ENCODE data around the gene PTGES3. TPM values are rescaled to one million over a fixed set of nuclear protein-coding genes. Genes with fewer than 3 reads are reported as not detected.
"Not testable (repeated sequence)": the region's sequence is repeated elsewhere in the genome, so short reads cannot be mapped to it uniquely, and the experiment has no call there.

PTGES3 gene
- total and polyA plus RNA-seq, 5 donors from 2014 or later, result 128 to 321 (median 301) TPM

GRCh38 chr12:56709759-56710376 lies 21.8 kb upstream of the PTGES3 start:
- DNase-seq, result no peak
- Mint-ChIP-seq H3K4me3 (no peak overlapping the region), H3K27ac (peak overlapping the region in 1 of 3 donors; percentile 49), H3K36me3 (peaks cover 31% of the 10 kb centered on the region), H3K27me3 (peaks cover 4% of the 10 kb centered on the region), H3K9me3 (no peaks in the 10 kb centered on the region), H3K4me1 (peaks cover 0 to 4% (median 3%) of the 10 kb centered on the region in 4 donors)
- ATAC-seq (ENCODE audit: low read depth in 2 of 2), result no peak
- Histone ChIP-seq H3K27me3 (ENCODE audit: control insufficient read depth, insufficient read depth, low read length) (no peaks in the 10 kb centered on the region), H3K4me1 (ENCODE audit: control insufficient read depth, insufficient read depth, low read length, poor library complexity, severe bottlenecking) (no peaks in the 10 kb centered on the region), H3K36me3 (ENCODE audit: control insufficient read depth, insufficient read depth, low read length) (peaks cover 34% of the 10 kb centered on the region), H3K9me3 (ENCODE audit: control insufficient read depth in 2 of 2, low read length in 2 of 2) (no peaks in the 10 kb centered on the region), H3K4me3 (ENCODE audit: low read depth, low read length) (no peak overlapping the region), H3K27ac (ENCODE audit: insufficient read depth, low read length, poor library complexity, severe bottlenecking) (no peak overlapping the region)

- not testable (repeated sequence) for H3K4me1 Mint-ChIP-seq; H3K4me3 ChIP-seq (ENCODE audit: low read depth, low read length); H3K27ac ChIP-seq (ENCODE audit: insufficient read depth, low read length, poor library complexity, severe bottlenecking); H3K27me3 Mint-ChIP-seq; ATAC-seq (ENCODE audit: low read depth in 2 of 2); H3K27ac Mint-ChIP-seq; H3K36me3 ChIP-seq (ENCODE audit: control insufficient read depth, insufficient read depth, low read length); DNase-seq; H3K4me3 Mint-ChIP-seq; H3K4me1 ChIP-seq (ENCODE audit: control insufficient read depth, insufficient read depth, low read length, poor library complexity, severe bottlenecking); H3K36me3 Mint-ChIP-seq; H3K27me3 ChIP-seq (ENCODE audit: control insufficient read depth, insufficient read depth, low read length); H3K9me3 ChIP-seq (ENCODE audit: control insufficient read depth in 2 of 2, low read length in 2 of 2); H3K9me3 Mint-ChIP-seq
Observed at GRCh38 chr12:56704522-56704921, 16.4 kb upstream of the PTGES3 start.

GRCh38 chr12:56699020-56699661 lies 11.1 kb upstream of the PTGES3 start:
- no peak overlapping the region for H3K27ac Mint-ChIP-seq
- no peak overlapping the region for H3K27ac ChIP-seq (ENCODE audit: insufficient read depth, low read length, poor library complexity, severe bottlenecking)
- peaks cover 0 to 4% (median 1%) of the 10 kb centered on the region in 4 donors for H3K4me1 Mint-ChIP-seq
- no peaks in the 10 kb centered on the region for H3K9me3 ChIP-seq (ENCODE audit: control insufficient read depth in 2 of 2, low read length in 2 of 2)
- no peaks in the 10 kb centered on the region for H3K36me3 ChIP-seq (ENCODE audit: control insufficient read depth, insufficient read depth, low read length)
- no peaks in the 10 kb centered on the region for H3K27me3 Mint-ChIP-seq
- H3K4me1 ChIP-seq (ENCODE audit: control insufficient read depth, insufficient read depth, low read length, poor library complexity, severe bottlenecking), result no peaks in the 10 kb centered on the region
- ATAC-seq (ENCODE audit: low read depth in 2 of 2), result no peak
- peak in 1 of 3 donors; percentile 58 for DNase-seq
- no peak overlapping the region for H3K4me3 Mint-ChIP-seq
- H3K9me3 Mint-ChIP-seq, result no peaks in the 10 kb centered on the region
- H3K4me3 ChIP-seq (ENCODE audit: low read depth, low read length), result no peak overlapping the region
- H3K27me3 ChIP-seq (ENCODE audit: control insufficient read depth, insufficient read depth, low read length), result no peaks in the 10 kb centered on the region
- no peaks in the 10 kb centered on the region for H3K36me3 Mint-ChIP-seq

GRCh38 chr12:56695327-56696101 lies 7.4 kb upstream of the PTGES3 start:
- H3K4me1 Mint-ChIP-seq, result peaks cover 0 to 2% (median 0%) of the 10 kb centered on the region in 4 donors
- H3K4me3 Mint-ChIP-seq, result no peak overlapping the region
- H3K36me3 Mint-ChIP-seq, result no peaks in the 10 kb centered on the region
- DNase-seq, result no peak
- no peaks in the 10 kb centered on the region for H3K9me3 Mint-ChIP-seq
- ATAC-seq (ENCODE audit: low read depth in 2 of 2), result no peak
- no peaks in the 10 kb centered on the region for H3K9me3 ChIP-seq (ENCODE audit: control insufficient read depth in 2 of 2, low read length in 2 of 2)
- no peaks in the 10 kb centered on the region for H3K4me1 ChIP-seq (ENCODE audit: control insufficient read depth, insufficient read depth, low read length, poor library complexity, severe bottlenecking)
- no peak overlapping the region for H3K27ac ChIP-seq (ENCODE audit: insufficient read depth, low read length, poor library complexity, severe bottlenecking)
- H3K27ac Mint-ChIP-seq, result peak overlapping the region in 1 of 3 donors; percentile 72
- no peaks in the 10 kb centered on the region for H3K36me3 ChIP-seq (ENCODE audit: control insufficient read depth, insufficient read depth, low read length)
- no peaks in the 10 kb centered on the region for H3K27me3 ChIP-seq (ENCODE audit: control insufficient read depth, insufficient read depth, low read length)
- H3K4me3 ChIP-seq (ENCODE audit: low read depth, low read length), result no peak overlapping the region
- H3K27me3 Mint-ChIP-seq, result no peaks in the 10 kb centered on the region

GRCh38 chr12:56694161-56694560 lies 6.1 kb upstream of the PTGES3 start:
- peaks cover 3% of the 10 kb centered on the region for H3K4me1 ChIP-seq (ENCODE audit: control insufficient read depth, insufficient read depth, low read length, poor library complexity, severe bottlenecking)
- ATAC-seq (ENCODE audit: low read depth in 2 of 2), result no peak
- H3K4me1 Mint-ChIP-seq, result peaks cover under 1 to 3% (median 2%) of the 10 kb centered on the region in 4 donors

GRCh38 chr12:56688846-56689109 lies 694 bp upstream of the PTGES3 start:
- H3K9me3 ChIP-seq (ENCODE audit: control insufficient read depth in 2 of 2, low read length in 2 of 2), result no peaks in the 10 kb centered on the region
- H3K27me3 ChIP-seq (ENCODE audit: control insufficient read depth, insufficient read depth, low read length), result no peaks in the 10 kb centered on the region
- H3K27ac Mint-ChIP-seq, result peak overlapping the region; percentile 97 to 100 (median 100)
- peaks cover 20% of the 10 kb centered on the region for H3K27me3 Mint-ChIP-seq
- no peaks in the 10 kb centered on the region for H3K36me3 ChIP-seq (ENCODE audit: control insufficient read depth, insufficient read depth, low read length)
- H3K4me3 Mint-ChIP-seq, result peak overlapping the region; percentile 95 to 100 (median 98)
- peaks cover 5% of the 10 kb centered on the region for H3K36me3 Mint-ChIP-seq
- ATAC-seq (ENCODE audit: low read depth in 2 of 2) (no peak), DNase-seq (no peak)
- H3K4me1 Mint-ChIP-seq, result peaks cover 17 to 33% (median 23%) of the 10 kb centered on the region in 4 donors
- H3K4me3 ChIP-seq (ENCODE audit: low read depth, low read length), result peak overlapping the region; percentile 91
- H3K9me3 Mint-ChIP-seq, result no peaks in the 10 kb centered on the region
- peaks cover 33% of the 10 kb centered on the region for H3K4me1 ChIP-seq (ENCODE audit: control insufficient read depth, insufficient read depth, low read length, poor library complexity, severe bottlenecking)
- H3K27ac ChIP-seq (ENCODE audit: insufficient read depth, low read length, poor library complexity, severe bottlenecking), result peak overlapping the region; percentile 99

More at GRCh38 chr12:56694161-56694560, 6.1 kb upstream of the PTGES3 start:
- Histone ChIP-seq H3K9me3 (ENCODE audit: control insufficient read depth in 2 of 2, low read length in 2 of 2) (no peaks in the 10 kb centered on the region), H3K27ac (ENCODE audit: insufficient read depth, low read length, poor library complexity, severe bottlenecking) (no peak overlapping the region), H3K27me3 (ENCODE audit: control insufficient read depth, insufficient read depth, low read length) (no peaks in the 10 kb centered on the region), H3K4me3 (ENCODE audit: low read depth, low read length) (no peak overlapping the region), H3K36me3 (ENCODE audit: control insufficient read depth, insufficient read depth, low read length) (no peaks in the 10 kb centered on the region)
- no peak overlapping the region for H3K4me3 Mint-ChIP-seq
- H3K36me3 Mint-ChIP-seq, result no peaks in the 10 kb centered on the region
- H3K27ac Mint-ChIP-seq, result no peak overlapping the region
- DNase-seq, result no peak
- H3K9me3 Mint-ChIP-seq, result no peaks in the 10 kb centered on the region
- no peaks in the 10 kb centered on the region for H3K27me3 Mint-ChIP-seq

- H3K27ac ChIP-seq (ENCODE audit: insufficient read depth, low read length, poor library complexity, severe bottlenecking), result peak overlapping the region; percentile 99
- Mint-ChIP-seq H3K4me3 (peak overlapping the region; percentile 95 to 100 (median 98)), H3K36me3 (peaks cover 5% of the 10 kb centered on the region), H3K27ac (peak overlapping the region; percentile 97 to 100 (median 100)), H3K27me3 (peaks cover 20% of the 10 kb centered on the region), H3K9me3 (no peaks in the 10 kb centered on the region), H3K4me1 (peaks cover 17 to 40% (median 25%) of the 10 kb centered on the region in 4 donors)
- no peaks in the 10 kb centered on the region for H3K36me3 ChIP-seq (ENCODE audit: control insufficient read depth, insufficient read depth, low read length)
- peaks cover 43% of the 10 kb centered on the region for H3K4me1 ChIP-seq (ENCODE audit: control insufficient read depth, insufficient read depth, low read length, poor library complexity, severe bottlenecking)
- H3K27me3 ChIP-seq (ENCODE audit: control insufficient read depth, insufficient read depth, low read length), result no peaks in the 10 kb centered on the region
- DNase-seq (peak; percentile 57 to 69 (median 68)), ATAC-seq (ENCODE audit: low read depth in 2 of 2) (peak; percentile 46 to 57)
- H3K9me3 ChIP-seq (ENCODE audit: control insufficient read depth in 2 of 2, low read length in 2 of 2), result no peaks in the 10 kb centered on the region
- peak overlapping the region; percentile 98 for H3K4me3 ChIP-seq (ENCODE audit: low read depth, low read length)
Observed at GRCh38 chr12:56687223-56688128, 608 bp downstream of the PTGES3 start.
